Measurements from ENCODE around the gene FAM171A1. TPM values are rescaled to one million over a fixed set of nuclear protein-coding genes. Genes with fewer than 3 reads are reported as not detected.

The FAM171A1 gene
- total RNA-seq, 1 experiment from 2014 or later, result 26.3 TPM

DNA sequence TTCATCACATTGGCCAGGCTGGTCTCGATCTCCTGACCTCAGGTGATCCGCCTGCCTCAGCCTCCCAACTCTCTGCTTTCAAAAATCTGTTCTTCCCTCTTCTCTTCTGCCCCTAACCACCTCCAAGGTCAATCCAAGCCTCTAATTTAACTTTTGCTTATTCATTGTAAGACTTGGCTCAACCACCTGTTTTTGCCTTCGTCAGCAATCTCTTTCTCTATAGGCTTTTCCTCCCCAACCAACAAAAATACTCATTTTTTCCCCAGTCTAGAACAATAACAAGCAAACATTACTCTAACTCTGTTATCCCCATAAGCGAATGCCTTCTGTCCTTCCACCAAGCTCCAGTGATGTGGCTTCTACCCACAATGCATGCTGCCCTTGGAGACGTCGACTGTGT lies 112.8 kb downstream of the FAM171A1 start:
- no peaks in the 10 kb centered on the region for H3K27me3 Mint-ChIP-seq (ENCODE audit: insufficient read depth, unreplicated experiment)
- ChIA-PET CTCF (no interaction called here), POLR2A (no interaction called here)
- intact Hi-C loops (cut with micrococcal nuclease; ENCODE audit: unreplicated experiment), result no loop called here
- H3K4me1 Mint-ChIP-seq (ENCODE audit: low read depth, unreplicated experiment), result no peaks in the 10 kb centered on the region
- BruUV-seq (replicated peaks), result no TSS peak
- TF ChIP-seq, protein P1, sequence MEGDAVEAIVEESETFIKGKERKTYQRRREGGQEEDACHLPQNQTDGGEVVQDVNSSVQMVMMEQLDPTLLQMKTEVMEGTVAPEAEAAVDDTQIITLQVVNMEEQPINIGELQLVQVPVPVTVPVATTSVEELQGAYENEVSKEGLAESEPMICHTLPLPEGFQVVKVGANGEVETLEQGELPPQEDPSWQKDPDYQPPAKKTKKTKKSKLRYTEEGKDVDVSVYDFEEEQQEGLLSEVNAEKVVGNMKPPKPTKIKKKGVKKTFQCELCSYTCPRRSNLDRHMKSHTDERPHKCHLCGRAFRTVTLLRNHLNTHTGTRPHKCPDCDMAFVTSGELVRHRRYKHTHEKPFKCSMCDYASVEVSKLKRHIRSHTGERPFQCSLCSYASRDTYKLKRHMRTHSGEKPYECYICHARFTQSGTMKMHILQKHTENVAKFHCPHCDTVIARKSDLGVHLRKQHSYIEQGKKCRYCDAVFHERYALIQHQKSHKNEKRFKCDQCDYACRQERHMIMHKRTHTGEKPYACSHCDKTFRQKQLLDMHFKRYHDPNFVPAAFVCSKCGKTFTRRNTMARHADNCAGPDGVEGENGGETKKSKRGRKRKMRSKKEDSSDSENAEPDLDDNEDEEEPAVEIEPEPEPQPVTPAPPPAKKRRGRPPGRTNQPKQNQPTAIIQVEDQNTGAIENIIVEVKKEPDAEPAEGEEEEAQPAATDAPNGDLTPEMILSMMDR (IDR thresholded peaks at IDR 0.05; ENCODE audit: insufficient read depth in 1 of 2, low read depth in 1 of 2, low read length in 1 of 2, severe bottlenecking in 1 of 2, unreplicated experiment in 1 of 2), result no peak
- Histone ChIP-seq H3K27me3 (replicated peaks; ENCODE audit: control insufficient read depth, insufficient read depth, low read length) (no peaks in the 10 kb centered on the region), H3K9me3 (no peaks in the 10 kb centered on the region), H3K4me3 (ENCODE audit: low read depth, low read length) (no peak overlapping the region), H3K36me3 (ENCODE audit: control insufficient read depth, insufficient read depth, low read length) (no peaks in the 10 kb centered on the region), H3K4me1 (no peaks in the 10 kb centered on the region)
- H3K9me3 Mint-ChIP-seq (ENCODE audit: unreplicated experiment), result no peaks in the 10 kb centered on the region
- no peak for DNase-seq
- no peak overlapping the region for H3K27ac Mint-ChIP-seq (ENCODE audit: unreplicated experiment)
- no peak overlapping the region for H3K4me3 Mint-ChIP-seq (ENCODE audit: unreplicated experiment)
- no peaks in the 10 kb centered on the region for H3K36me3 Mint-ChIP-seq (ENCODE audit: insufficient read depth, unreplicated experiment)

DNA sequence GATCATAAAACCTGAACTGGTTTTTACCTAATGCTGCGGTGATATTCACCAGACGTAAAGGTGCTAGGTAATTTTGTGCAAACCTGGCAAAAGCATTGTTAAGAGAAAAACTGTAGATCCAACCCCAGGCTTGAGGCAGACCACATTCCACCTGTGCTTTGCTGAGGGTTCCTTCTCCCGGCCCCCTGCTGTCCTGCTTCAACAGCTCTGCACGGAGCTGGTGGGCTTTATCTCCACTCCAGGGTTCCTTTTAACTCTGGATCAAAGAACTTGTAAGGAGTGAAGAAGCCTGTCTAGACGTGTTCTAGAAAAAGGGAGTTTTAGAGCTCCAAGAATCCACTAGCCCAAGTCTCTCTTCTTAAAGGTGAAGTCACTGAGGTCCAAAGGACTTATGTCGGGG lies 115.1 kb downstream of the FAM171A1 start:
- Histone ChIP-seq H3K9me3 (no peaks in the 10 kb centered on the region), H3K27me3 (replicated peaks; ENCODE audit: control insufficient read depth, insufficient read depth, low read length) (no peaks in the 10 kb centered on the region), H3K4me1 (no peaks in the 10 kb centered on the region), H3K36me3 (ENCODE audit: control insufficient read depth, insufficient read depth, low read length) (no peaks in the 10 kb centered on the region), H3K4me3 (ENCODE audit: low read depth, low read length) (no peak overlapping the region)
- no peak overlapping the region for H3K4me3 Mint-ChIP-seq (ENCODE audit: unreplicated experiment)
- no TSS peak for BruUV-seq (replicated peaks)
- no peak overlapping the region for H3K27ac Mint-ChIP-seq (ENCODE audit: unreplicated experiment)
- ChIA-PET CTCF (no interaction called here), POLR2A (no interaction called here)
- H3K4me1 Mint-ChIP-seq (ENCODE audit: low read depth, unreplicated experiment), result no peaks in the 10 kb centered on the region
- intact Hi-C loops (cut with micrococcal nuclease; ENCODE audit: unreplicated experiment), result no loop called here
- no peak for DNase-seq
- H3K9me3 Mint-ChIP-seq (ENCODE audit: unreplicated experiment), result no peaks in the 10 kb centered on the region
- TF ChIP-seq, protein P1 (IDR thresholded peaks at IDR 0.05; ENCODE audit: insufficient read depth in 1 of 2, low read depth in 1 of 2, low read length in 1 of 2, severe bottlenecking in 1 of 2, unreplicated experiment in 1 of 2), result no peak
- H3K27me3 Mint-ChIP-seq (ENCODE audit: insufficient read depth, unreplicated experiment), result no peaks in the 10 kb centered on the region
- H3K36me3 Mint-ChIP-seq (ENCODE audit: insufficient read depth, unreplicated experiment), result no peaks in the 10 kb centered on the region

DNA sequence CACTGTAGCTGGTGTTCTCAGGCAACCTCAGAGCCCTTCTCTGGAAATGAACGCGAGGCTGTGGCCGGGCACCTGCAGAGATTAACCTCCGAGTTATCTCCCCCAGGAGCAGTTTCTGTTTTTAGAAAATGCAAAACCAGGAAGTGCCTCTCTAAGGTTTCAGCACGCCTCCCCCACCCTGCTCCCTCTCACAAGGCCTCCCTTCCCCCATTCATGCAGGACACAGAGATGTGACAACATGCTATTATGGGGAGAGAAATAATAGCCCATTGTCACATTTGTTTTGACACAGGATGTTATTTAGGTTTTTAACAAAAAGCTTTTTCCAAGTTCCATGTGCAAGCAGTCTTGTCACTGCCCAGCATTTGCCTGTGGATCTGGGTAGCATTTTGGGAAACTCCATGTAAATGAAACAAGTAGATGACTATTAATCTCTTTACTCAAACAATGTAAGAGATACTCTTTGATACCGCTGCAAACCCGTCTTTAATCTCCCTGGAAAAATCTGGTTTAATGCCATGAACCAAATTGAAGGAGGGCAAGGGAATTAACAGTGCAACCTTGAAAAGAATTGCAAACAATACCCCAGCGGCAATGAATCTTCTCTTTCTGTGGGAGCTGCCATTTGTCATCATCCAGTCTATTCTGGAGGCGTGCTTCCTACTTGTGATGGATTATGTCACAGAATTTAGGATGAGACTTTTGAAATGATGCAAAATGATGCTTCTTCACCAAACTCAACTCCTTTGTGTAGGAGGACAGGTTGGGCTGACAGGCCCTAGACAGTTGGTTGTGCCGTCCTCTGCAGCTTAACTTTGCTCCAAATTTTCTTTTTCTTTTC lies 116.1 kb downstream of the FAM171A1 start:
- H3K4me1 Mint-ChIP-seq (ENCODE audit: low read depth, unreplicated experiment), result no peaks in the 10 kb centered on the region
- no peaks in the 10 kb centered on the region for H3K36me3 ChIP-seq (ENCODE audit: control insufficient read depth, insufficient read depth, low read length)
- ChIA-PET POLR2A (no interaction called here), CTCF (no interaction called here)
- H3K4me3 Mint-ChIP-seq (ENCODE audit: unreplicated experiment), result no peak overlapping the region
- H3K36me3 Mint-ChIP-seq (ENCODE audit: insufficient read depth, unreplicated experiment), result no peaks in the 10 kb centered on the region
- no peak overlapping the region for H3K4me3 ChIP-seq (ENCODE audit: low read depth, low read length)
- H3K4me1 ChIP-seq, result no peaks in the 10 kb centered on the region
- H3K9me3 ChIP-seq, result no peaks in the 10 kb centered on the region
- no peak for DNase-seq
- no peaks in the 10 kb centered on the region for H3K9me3 Mint-ChIP-seq (ENCODE audit: unreplicated experiment)
- TF ChIP-seq, protein P1 (IDR thresholded peaks at IDR 0.05; ENCODE audit: insufficient read depth in 1 of 2, low read depth in 1 of 2, low read length in 1 of 2, severe bottlenecking in 1 of 2, unreplicated experiment in 1 of 2), result no peak
- no TSS peak for BruUV-seq (replicated peaks)
- no peaks in the 10 kb centered on the region for H3K27me3 Mint-ChIP-seq (ENCODE audit: insufficient read depth, unreplicated experiment)
- H3K27ac Mint-ChIP-seq (ENCODE audit: unreplicated experiment), result no peak overlapping the region
- intact Hi-C loops (cut with micrococcal nuclease; ENCODE audit: unreplicated experiment), result no loop called here
- no peaks in the 10 kb centered on the region for H3K27me3 ChIP-seq (replicated peaks; ENCODE audit: control insufficient read depth, insufficient read depth, low read length)
